Erythroblast (primary cell): ENCODE results near the gene FUT7.
"Not testable (repeated sequence)": the region's sequence is repeated elsewhere in the genome, so short reads cannot be mapped to it uniquely, and the experiment has no call there.

Experiments
- GATA1 ChIP-seq: IDR thresholded peaks from 2 replicates; pipeline ENCODE4 v1.6.1; 2011; ENCODE audit warnings: low read depth, mild to moderate bottlenecking, control low read depth, low read length, moderate library complexity
- POLR2A ChIP-seq: IDR thresholded peaks from 2 replicates; pipeline ENCODE4 v1.6.1; 2011; ENCODE audit warnings: mild to moderate bottlenecking, low read length

- not testable (repeated sequence) for TF ChIP-seq POLR2A, GATA1
Measured at GRCh38 chr9:137033481-137033880, 1.6 kb upstream of the FUT7 start.
